Ammon's horn (tissue), 1 donor: ENCODE measurements around the gene DHFR2.
"Not testable (repeated sequence)": the region's sequence is repeated elsewhere in the genome, so short reads cannot be mapped to it uniquely, and the experiment has no call there.

Experiments used
- DNase-seq: peaks from one replicate; pipeline ENCODE4 v3.0.0-alpha.2; 2016; ENCODE audit warnings: low spot score

Gene DHFR2

GRCh38 chr3:94062513-94063404 is at the start of gene DHFR2, which contains the start of gene NSUN3:
Gene DHFR2 (minus strand): TSS chr3:94062916. CDS start chr3:94061511, 1,405 bp downstream.
Gene NSUN3 (plus strand): TSS chr3:94063061. CDS start chr3:94063127, 66 bp downstream.
- DNase-seq: peak; percentile 88

DNA sequence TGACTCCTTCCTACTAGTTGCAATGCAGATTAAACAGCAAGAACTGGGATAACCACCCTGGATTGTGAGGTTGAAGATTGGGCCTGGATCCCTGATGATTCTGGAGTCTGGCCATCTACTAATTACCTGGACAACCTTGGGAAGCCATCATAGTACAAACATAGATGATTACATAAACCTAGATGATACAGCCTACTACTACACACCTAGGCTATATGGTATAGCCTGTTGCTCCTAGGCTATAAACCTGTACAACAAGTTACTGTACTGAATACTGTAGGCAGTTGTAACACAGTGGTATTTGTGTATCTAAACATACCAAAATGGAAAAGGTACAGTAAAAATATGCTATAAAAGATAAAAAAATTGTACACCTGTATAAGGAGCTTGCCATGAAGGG is 48.1 kb upstream of the DHFR2 start:
- no peak for DNase-seq

DNA sequence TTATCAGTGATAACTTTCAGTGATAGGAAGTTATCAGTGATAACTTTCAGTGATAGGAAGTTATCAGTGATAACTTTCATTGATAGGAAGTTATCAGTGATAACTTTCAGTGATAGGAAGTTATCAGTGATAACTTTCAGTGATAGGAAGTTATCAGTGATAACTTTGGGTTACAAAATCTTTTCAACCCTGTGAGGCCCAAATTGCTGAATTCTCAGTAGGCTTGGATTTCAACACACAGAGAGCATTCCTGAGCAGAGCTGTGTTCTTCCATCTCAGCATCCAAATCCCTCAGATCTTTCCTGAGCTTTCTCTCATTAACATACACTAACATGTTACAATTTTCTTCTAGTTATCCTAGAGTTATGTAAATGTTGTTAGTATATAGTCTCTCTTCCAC is 47.5 kb upstream of the DHFR2 start:
- DNase-seq: not testable (repeated sequence)

DNA sequence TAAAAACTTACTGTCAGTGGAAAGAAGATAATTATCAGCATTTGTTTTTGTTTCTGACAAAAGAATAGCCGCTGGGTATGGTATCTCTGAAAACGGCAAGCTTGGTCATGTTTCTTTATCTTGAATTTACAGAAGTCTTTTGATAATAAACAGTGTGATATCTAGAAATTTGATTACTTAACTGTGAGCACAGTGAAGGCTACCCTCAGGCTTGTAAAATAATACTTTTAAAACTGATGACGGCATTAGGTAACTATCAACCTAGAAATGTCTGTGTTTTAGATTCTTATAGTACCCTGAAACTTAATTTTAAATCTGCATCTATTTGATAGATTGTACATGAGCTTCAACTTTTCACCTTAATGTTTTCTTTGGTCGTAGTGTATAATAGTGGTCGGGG is 43.6 kb upstream of the DHFR2 start:
- DNase-seq: no peak

DNA sequence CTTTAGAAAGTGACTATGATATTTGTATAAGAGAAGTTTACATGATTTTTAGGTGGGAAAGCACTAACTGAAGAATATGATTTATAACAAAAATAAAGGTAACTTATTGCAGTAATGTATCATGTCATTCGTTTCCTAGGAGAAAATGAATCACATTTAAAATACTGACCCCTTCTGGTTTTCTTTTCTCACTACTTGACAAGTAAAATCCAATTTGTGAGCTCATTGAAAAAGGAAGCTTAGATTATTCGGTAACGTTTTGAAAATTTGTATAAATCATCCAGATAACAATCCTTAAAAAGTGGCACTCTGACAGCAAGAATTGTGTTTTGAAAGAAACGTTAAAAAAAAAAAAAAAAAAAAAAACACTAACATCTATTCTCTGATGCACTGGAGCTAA is 39.1 kb upstream of the DHFR2 start:
- DNase-seq: no peak

GRCh38 chr3:94099311-94099710 is 36.6 kb upstream of the DHFR2 start:
- DNase-seq: no peak

DNA sequence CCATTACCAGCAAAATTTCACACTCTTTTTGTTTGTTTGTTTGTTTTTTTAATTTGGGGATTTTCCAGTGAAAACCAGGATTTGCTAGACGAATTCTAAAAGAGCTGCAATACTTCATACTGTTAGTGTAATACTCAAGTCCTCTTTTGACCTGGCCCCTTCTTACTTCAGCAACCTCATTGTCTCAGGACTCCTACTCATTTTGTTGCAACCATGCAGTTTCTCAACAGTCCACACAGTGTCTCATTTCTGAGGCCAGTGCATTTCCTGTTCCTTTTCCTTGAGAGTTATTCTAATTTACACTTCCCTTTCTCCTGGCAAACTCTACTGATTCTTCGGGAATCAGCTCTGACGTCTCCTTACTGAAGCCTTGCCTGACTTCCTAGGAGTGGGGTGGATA is 35.7 kb upstream of the DHFR2 start:
- no peak for DNase-seq

GRCh38 chr3:94095111-94095510 is 32.4 kb upstream of the DHFR2 start:
- no peak for DNase-seq

DNA sequence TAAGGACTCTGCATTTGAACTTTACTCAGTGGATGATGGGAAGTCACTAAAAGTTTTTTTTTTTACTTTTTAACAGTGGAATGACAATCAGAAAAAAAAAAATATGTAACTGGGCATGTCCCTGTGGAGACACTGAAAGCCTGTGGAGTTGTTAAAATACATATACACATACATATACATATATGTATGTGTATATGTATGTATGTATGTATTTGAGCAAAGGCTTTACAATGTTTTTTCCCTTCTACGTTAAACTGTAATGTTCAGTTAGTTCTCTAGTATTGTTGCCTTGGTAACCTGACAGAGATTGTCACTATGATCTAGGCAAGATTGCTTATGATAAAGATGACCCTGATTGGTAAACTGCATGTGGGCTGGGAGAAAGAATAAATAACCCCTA is 30.4 kb upstream of the DHFR2 start:
- no peak for DNase-seq

DNA sequence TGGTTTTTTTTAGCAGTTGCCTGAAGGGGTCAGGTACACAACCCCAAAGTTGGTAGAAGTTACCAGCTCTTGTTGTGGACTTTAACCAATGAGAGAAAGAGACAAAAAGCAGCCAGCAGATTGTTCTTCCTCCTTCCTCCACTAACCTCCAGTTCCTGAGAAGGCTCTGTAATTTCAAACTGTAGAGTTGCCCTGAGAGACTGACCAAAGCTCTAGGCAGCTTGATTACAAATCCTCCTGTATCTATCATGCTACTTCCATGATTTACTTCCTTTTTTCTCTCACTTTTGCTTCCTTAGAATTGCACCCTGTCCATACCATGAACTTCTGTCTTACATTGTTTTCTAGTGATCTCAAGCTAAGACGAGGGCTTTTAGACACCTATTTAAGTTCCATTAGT is 29.4 kb upstream of the DHFR2 start:
- no peak for DNase-seq

DNA sequence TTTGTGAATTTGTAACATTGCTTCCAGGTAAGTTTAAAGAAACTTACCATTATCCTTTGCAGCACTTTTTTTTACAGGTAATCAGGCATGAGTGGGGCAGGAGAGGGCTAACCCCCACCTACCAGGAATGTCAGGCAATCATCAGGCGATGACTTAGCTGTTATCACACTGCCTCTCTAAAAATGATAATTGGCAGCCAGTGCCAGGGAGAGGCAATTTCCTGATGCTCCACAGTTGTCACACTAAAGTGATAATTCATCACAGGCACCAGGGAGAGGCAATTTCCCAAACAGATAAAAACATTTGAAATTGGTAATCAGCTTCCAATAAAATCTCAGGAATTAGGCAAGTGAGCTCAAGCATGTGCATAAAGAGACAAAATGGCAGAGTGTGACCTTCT is 26.4 kb upstream of the DHFR2 start:
- peak; percentile 22 for DNase-seq

GRCh38 chr3:94083261-94083660 is 20.5 kb upstream of the DHFR2 start:
- no peak for DNase-seq

- DNase-seq: no peak
Observed at GRCh38 chr3:94082391-94082937, 19.7 kb upstream of the DHFR2 start.

DNA sequence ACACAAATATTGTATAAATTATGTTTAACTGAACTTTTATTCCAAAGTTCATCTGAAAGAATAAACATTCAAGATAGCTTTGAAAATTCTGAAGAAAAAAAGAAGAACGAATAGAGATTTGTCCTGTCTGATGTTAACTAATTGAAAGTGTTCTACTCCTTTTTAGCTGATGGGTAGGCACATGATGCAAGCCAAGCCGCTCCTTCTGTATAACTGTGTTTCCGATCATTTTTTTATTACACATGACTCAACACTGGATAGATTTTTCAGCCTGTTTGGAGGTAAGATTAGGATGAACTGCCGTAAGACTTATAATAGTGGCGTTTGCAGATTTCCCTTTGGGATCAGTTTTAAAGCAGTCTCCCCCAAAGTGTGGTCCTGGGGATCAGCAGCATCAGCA is 19.2 kb upstream of the DHFR2 start:
- no peak for DNase-seq

DNA sequence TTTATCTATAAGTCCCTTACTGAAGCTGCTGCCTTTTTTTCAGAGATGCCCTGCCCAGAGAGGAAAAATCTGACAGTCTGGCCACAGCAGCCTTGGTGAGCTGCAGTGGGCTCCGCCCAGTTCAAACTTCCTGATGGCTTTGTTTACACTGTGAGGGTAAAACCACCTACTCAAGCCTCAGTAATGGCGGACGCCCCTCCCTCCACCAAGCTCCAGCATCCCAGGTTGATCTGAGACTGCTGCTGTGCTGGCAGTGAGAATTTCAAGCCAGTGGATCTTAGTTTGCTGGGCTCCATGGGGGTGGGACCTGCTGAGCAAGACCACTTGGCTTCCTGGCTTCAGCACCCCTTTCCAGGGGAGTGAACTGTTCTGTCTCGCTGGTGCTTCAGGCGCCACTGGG is 17.8 kb upstream of the DHFR2 start:
- DNase-seq: not testable (repeated sequence)

- DNase-seq: no peak
Observed at GRCh38 chr3:94076055-94076454, 13.3 kb upstream of the DHFR2 start.

DNA sequence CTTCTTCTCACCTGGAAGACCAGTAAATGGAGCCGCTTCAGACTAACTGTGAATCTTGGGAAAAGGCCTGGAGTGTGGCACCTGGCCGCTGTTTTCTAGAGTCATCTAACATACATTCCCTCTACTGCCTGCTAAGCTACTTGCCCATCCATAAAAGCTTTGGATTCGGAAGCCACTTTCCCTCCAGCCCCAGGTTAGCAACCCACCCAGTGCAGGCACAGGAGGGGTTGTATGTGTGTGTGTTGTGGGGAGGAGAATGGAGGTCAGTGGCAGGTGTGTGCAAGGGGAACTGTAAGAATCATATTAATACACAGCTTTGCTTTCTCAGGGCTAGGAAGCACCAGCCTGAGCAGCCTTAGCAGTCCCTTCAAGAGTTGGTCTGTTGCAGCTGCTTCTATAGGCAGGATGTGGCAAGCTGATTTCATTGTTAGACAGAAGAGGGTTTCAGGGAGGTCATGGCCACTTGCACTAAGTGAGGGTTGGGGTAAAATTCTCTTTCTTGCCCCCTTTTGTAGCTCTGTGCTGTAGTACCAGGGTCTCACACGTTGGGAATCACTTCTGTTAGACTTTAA is 9.1 kb upstream of the DHFR2 start:
- DNase-seq: no peak

GRCh38 chr3:94070341-94070911 is 7.7 kb upstream of the DHFR2 start:
- no peak for DNase-seq

DNA sequence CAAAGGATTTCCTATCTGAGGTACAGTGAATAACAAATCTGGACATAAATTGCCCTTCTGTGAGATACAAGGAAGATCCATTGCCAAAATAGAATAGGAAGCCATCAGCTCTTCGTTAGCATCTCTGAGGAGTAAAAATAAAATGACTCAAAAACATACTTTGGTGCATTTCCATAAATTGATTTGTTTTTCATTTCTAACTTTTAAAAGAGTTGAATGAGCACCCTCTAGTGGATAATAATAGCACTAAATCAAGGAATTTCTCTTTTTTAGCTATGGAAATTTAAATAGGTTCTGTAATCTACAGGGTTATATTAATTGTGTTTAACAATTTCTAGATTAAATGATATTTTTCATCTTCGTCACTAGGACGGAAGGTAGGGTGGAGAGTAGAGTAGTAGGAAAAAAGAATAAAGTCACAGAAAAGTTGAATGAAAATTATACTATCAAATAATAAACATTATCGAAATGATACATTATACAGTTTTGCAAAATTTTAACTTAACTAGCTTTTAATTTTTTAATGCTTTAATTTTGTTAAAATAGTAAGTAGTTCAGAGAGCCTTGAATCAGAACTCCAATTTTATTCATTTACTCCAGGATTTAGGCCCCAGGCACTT is 6.6 kb upstream of the DHFR2 start:
- no peak for DNase-seq

GRCh38 chr3:94066506-94067500 is 4.1 kb upstream of the DHFR2 start:
- no peak for DNase-seq

DNA sequence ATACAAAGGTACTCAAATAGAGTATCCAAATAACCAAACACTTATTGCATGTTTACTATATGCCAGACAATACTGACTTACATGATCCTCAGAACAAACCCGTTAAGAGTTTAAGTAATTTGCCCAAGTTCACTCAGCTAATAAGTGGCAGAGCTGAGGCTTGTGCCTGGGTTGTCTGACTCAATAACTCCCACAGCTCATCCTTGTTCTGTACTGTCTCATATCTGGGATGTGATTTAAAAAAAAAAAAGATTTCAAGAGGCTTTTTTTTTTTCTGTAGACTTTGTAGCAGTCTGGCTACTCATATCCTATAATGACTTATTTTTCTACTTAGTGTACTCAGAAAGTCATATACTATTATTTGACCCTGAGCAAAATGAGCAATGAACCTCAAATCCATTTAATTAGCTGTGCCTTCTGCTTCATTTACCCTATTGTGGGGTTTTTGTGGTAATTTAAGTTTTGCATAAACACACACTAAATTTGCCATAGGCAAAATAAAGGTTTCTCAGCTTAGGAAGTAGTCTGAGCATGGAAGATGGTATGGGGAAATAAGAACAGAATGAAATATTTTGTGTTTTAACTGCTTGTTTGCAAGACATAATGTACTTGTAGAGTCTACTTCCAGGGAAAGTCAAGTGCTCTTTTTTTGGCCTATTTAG is 3.2 kb upstream of the DHFR2 start:
- DNase-seq: no peak
